IPS-18a (cell line): Measurements from ENCODE around the gene PDE4D.
"Not testable (repeated sequence)": the region's sequence is repeated elsewhere in the genome, so short reads cannot be mapped to it uniquely, and the experiment has no call there.

Experiments
- H3K27ac ChIP-seq: one replicate; pipeline ENCODE4 v1.5.1; 2013; ENCODE audit warnings: low read length
- H3K27me3 ChIP-seq: one replicate; pipeline ENCODE4 v1.6.1; 2013; ENCODE audit warnings: mild to moderate bottlenecking, low read length; ENCODE audit not compliant: control insufficient read depth, insufficient read depth
- H3K36me3 ChIP-seq: one replicate; pipeline ENCODE4 v1.6.1; 2013; ENCODE audit warnings: low read depth, low read length; ENCODE audit not compliant: control insufficient read depth
- H3K4me1 ChIP-seq: one replicate; pipeline ENCODE4 v1.6.1; 2013; ENCODE audit warnings: low read depth, low read length; ENCODE audit not compliant: control insufficient read depth
- H3K4me3 ChIP-seq: one replicate; pipeline ENCODE4 v1.5.1; 2013; ENCODE audit warnings: low read length
- H3K9ac ChIP-seq: one replicate; pipeline ENCODE4 v1.6.1; 2013; ENCODE audit warnings: mild to moderate bottlenecking, low read length, moderate library complexity
- H3K9me3 ChIP-seq: one replicate; pipeline ENCODE4 v1.6.1; 2013; ENCODE audit warnings: low read depth, low read length; ENCODE audit not compliant: control insufficient read depth

PDE4D gene

DNA sequence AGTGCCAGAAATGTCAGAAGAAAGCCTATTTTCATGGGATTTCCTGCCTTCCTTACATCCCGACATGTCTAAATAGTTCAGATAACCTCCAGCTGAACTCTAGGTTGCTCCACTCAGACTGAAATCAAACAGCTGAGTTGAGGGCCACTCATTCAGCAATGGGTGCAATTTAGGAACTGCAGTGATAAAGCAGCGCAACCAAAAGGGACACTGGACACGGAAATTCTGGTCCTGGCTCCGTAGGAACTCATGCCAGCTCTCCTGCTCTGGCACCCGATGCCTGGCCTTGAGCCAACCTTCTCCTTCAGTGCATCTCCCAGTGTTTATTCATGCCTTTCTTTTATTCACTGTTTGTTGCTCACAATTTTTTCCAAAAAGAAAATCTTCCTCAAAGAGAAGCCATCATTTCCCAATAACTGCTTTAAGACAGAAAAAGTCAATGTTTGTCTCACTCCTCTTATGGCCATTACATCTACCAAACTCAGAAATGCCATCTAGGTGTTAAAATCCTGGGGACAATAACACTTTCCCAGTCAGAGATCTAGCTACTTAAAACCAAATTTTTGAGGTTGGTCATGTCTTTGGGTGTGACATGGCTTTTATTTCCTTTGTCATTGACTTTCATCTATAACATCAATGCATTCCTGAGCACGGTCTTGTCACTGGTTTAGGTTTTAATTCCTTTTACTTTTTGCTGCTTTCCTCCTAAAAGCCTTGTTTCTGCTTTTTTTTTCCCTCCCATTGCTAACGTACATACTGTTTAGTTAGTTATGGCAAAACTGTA is 126.9 kb downstream of the PDE4D start:
- Histone ChIP-seq H3K4me3 (no peak overlapping the region), H3K4me1 (peaks cover 9% of the 10 kb centered on the region), H3K9me3 (no peaks in the 10 kb centered on the region), H3K9ac (no peak overlapping the region), H3K36me3 (no peaks in the 10 kb centered on the region), H3K27me3 (peaks cover 37% of the 10 kb centered on the region), H3K27ac (no peak overlapping the region)

DNA sequence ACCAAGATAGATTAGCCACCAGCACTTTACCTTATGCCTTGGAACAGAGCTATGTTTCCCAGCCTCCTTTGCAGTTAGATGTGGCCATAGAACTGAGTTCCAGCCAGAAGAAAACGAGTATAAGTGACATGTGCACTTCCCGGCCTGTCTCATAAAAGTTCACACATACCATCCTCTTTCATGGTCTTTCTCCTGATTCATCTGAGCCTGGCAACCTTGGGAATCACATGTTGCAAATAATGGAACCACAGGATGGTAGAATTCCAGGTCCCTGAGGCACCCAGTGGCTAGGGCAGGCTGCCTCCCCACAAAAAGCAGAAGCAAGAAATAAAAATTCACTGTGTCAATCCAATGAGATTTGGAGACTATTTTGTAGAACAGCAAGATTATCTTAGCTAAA is 128.1 kb downstream of the PDE4D start:
- no peak overlapping the region for H3K27ac ChIP-seq
- H3K36me3 ChIP-seq = no peaks in the 10 kb centered on the region
- peaks cover 9% of the 10 kb centered on the region for H3K4me1 ChIP-seq
- no peak overlapping the region for H3K9ac ChIP-seq
- peaks cover 37% of the 10 kb centered on the region for H3K27me3 ChIP-seq
- no peaks in the 10 kb centered on the region for H3K9me3 ChIP-seq
- no peak overlapping the region for H3K4me3 ChIP-seq

DNA sequence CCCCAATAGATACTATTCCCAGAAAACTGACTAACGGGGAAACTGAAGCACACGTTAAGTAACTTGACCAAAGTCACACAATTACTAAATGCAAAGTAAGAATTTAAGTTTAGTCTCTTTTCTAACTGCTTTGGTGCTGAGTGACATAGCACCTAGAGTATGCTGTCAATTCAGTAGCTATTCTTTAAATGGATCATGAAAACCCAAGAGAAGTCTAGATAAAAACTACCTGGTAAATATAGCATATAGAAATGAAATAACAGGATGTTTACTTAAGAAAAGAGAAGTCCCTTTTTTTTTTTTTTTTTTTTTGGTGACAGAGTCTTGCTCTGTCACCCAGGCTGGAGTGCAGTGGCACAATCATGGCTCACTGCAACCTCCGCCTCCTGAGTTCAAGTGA is 129.2 kb downstream of the PDE4D start:
- Histone ChIP-seq H3K4me3 (no peak overlapping the region), H3K36me3 (no peaks in the 10 kb centered on the region), H3K27ac (no peak overlapping the region), H3K4me1 (peaks cover 6% of the 10 kb centered on the region), H3K9me3 (no peaks in the 10 kb centered on the region), H3K27me3 (peaks cover 30% of the 10 kb centered on the region), H3K9ac (no peak overlapping the region)

DNA sequence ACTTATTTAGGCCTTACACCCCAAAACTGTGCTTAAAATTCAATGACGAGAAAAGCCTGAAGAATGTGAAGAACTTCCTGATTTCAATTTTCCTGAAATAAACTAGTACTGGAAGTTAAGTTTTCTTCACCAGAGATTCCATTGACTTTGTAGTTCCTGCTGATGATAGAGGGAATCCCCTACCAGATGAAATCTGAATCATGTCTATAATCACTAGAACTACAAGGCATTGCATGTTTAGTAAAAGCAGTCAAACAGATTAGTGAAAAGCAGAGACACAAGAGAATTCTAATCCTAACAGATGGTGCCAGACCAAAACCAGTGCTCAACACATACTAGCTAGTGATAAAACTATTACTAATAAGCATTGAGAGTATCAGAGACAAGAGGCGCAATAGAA is 130.0 kb downstream of the PDE4D start:
- H3K27me3 ChIP-seq = peaks cover 22% of the 10 kb centered on the region
- no peaks in the 10 kb centered on the region for H3K9me3 ChIP-seq
- no peak overlapping the region for H3K4me3 ChIP-seq
- no peaks in the 10 kb centered on the region for H3K4me1 ChIP-seq
- H3K9ac ChIP-seq = no peak overlapping the region
- H3K36me3 ChIP-seq = no peaks in the 10 kb centered on the region
- no peak overlapping the region for H3K27ac ChIP-seq

DNA sequence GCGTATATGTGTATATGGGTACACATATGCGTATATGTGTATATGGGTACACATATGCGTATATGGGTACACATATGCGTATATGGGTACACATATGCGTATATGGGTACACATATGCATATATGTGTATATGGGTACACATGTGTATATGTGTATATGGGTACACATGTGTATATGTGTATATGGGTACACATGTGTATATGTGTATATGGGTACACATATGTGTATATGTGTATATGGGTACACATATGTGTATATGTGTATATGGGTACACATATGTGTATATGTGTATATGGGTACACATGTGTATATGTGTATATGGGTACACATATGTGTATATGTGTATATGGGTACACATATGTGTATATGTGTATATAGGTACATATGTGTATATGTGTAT is 131.3 kb downstream of the PDE4D start:
- not testable (repeated sequence) for H3K27ac ChIP-seq, H3K9ac ChIP-seq, H3K4me1 ChIP-seq, H3K9me3 ChIP-seq, H3K4me3 ChIP-seq, H3K36me3 ChIP-seq, H3K27me3 ChIP-seq

DNA sequence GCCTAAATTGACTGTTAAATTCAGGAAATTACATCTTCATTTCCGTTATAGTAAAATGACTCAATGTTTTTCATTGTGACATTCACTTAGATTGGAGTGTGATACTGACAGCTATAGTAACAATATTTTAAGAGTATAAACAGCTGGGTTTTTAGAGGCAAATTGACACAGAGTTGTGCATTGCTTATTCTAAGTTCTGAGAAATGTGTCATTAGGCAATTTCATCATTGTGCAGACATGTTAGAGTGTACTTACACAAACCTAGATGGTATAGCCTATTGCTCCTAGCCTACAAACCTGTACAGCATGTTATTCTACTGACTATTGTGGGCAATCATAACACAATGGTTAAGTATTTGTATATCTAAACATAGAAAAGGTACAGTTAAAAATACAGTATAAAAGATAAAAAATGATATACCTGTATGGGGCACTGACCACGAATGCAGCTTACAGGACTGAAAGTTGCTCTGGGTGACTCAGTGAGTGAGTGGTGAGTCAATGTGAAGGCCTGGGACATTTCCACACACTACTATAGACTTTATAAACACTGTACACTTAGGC is 132.7 kb downstream of the PDE4D start:
- Histone ChIP-seq H3K27ac (no peak overlapping the region), H3K9me3 (no peaks in the 10 kb centered on the region), H3K36me3 (no peaks in the 10 kb centered on the region), H3K4me3 (no peak overlapping the region), H3K9ac (no peak overlapping the region), H3K4me1 (no peaks in the 10 kb centered on the region), H3K27me3 (no peaks in the 10 kb centered on the region)

DNA sequence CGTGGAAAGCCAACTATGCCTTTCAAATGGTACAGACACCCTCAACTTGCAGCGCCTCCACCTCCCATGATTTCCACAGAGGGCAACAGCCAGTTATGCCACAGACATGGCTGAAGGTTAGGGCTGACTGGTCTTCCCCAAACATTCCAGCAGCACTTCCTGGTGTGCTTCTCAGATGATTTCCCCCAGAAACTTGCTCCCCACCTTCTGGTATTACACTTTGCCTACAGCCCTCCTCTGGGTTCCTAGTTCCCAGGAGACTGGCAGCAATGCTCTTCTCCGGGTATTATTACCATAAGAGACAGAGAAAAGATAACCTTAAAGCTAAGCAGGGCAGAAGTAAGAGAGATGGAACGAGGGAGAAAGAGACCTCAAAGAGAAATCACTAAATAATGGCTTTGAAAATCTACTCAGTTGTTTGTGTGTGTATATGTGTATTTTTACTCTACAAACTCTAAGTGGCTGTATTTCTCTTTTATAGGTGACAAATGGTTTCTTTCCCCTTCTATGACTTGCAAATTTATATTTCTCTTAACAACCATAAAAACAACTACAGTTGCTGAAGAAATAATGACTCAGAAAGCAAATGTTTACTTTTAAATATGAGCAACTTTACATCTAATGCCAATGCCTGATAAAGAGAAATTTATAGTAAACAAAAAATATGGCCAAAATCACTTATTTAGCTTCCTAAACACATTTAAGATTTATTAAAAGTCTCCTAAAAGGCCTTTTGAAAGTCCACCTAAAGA is 133.8 kb downstream of the PDE4D start:
- Histone ChIP-seq H3K9ac (no peak overlapping the region), H3K27ac (no peak overlapping the region), H3K27me3 (no peaks in the 10 kb centered on the region), H3K9me3 (no peaks in the 10 kb centered on the region), H3K4me3 (no peak overlapping the region), H3K36me3 (no peaks in the 10 kb centered on the region), H3K4me1 (no peaks in the 10 kb centered on the region)

DNA sequence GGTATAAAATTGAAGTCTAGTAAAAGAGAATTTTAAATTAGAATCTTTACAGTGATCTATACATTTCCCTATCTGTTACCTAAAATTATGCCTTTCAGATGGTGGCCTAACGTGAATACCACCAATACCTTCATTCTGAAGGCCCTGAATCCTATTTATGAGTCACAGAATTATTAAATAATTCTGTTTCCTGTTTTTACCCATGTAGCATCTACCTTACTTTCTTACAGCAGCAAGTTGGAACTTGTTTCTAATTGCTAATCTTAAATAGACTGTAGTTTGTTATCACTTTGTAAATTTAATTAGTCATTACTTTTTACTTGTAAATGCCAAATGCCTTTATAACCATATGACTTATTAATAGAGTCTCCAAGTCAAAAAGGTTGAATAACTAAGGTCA is 135.0 kb downstream of the PDE4D start:
- Histone ChIP-seq H3K27ac (no peak overlapping the region), H3K27me3 (no peaks in the 10 kb centered on the region), H3K4me3 (no peak overlapping the region), H3K36me3 (no peaks in the 10 kb centered on the region), H3K4me1 (no peaks in the 10 kb centered on the region), H3K9ac (no peak overlapping the region), H3K9me3 (no peaks in the 10 kb centered on the region)

DNA sequence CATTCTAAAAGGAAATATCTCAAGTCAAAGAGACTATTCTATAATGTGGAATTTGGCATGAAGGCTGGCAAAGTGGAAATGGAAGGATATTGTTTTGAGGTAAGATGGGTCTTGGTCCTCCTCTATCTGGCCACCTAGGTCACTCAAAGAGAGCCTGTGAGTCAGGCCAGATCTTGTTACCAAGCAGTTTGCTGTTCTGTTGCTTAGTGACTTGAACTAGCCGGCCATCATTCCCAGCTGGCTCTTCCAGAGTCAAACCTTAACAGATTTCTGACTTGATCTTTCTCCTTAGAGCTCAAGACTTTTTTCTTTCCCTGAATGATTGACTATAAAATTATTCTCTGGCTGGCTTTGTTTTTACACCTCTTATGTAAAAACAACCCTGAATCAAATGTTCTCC is 136.1 kb downstream of the PDE4D start:
- Histone ChIP-seq H3K36me3 (no peaks in the 10 kb centered on the region), H3K9me3 (no peaks in the 10 kb centered on the region), H3K27me3 (no peaks in the 10 kb centered on the region), H3K9ac (no peak overlapping the region), H3K4me1 (no peaks in the 10 kb centered on the region), H3K4me3 (no peak overlapping the region), H3K27ac (no peak overlapping the region)

DNA sequence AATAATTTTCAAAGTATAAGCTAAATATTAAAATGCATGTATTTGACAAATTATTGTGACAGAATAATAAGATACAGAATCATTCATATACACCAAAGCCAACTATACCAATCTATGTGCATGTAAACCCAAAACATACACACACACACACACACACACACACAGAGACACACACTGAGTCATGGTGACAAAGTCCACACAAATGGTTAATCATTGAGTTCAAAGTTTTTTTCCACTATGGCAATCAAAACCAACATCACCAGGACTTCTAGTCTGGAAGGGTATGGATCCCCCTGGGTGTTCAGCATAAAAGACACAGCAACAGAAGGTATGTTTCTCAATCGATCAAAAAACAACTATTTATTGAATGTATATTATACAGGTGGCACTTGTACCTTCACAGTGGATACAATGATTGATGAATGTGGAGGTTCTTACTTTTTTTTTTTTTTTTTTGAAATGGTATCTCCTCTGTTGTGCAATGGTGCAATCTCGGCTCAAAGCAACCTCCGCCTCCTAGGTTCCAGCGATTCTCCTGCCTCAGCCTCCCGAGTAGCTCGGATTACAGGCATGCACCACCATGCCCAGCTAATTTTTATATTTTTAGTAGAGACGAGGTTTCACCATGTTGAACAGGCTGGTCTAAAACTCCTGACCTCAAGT is 137.0 kb downstream of the PDE4D start:
- Histone ChIP-seq H3K9ac (no peak overlapping the region), H3K4me1 (no peaks in the 10 kb centered on the region), H3K9me3 (no peaks in the 10 kb centered on the region), H3K27me3 (no peaks in the 10 kb centered on the region), H3K36me3 (no peaks in the 10 kb centered on the region), H3K4me3 (no peak overlapping the region), H3K27ac (no peak overlapping the region)

DNA sequence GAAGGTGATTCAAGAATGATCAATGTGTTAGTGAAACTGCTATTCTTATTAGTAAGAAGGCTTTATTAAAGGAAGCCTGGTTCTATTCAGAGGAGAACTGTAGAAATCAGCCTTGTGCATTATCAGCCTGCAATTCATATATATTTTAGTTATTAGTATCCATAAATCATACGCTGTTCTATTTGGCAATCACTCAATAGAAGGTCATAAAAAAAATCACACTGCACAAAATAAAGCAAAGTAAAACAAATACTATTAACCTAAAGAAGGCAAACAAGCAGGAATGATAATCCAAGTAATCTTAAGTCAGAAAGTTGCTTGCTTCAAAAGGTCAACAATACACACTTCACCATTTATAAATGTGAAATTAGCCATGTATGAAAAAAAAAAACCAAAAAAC is 138.1 kb downstream of the PDE4D start:
- Histone ChIP-seq H3K36me3 (no peaks in the 10 kb centered on the region), H3K4me3 (no peak overlapping the region), H3K27ac (no peak overlapping the region), H3K9ac (no peak overlapping the region), H3K9me3 (no peaks in the 10 kb centered on the region), H3K4me1 (no peaks in the 10 kb centered on the region), H3K27me3 (no peaks in the 10 kb centered on the region)
